ENCODE data around the gene TNPO3. TPM values are rescaled to one million over a fixed set of nuclear protein-coding genes. Genes with fewer than 3 reads are reported as not detected.

The TNPO3 gene
- total RNA-seq, 1 donor from 2014 or later = 56.2 TPM

DNA sequence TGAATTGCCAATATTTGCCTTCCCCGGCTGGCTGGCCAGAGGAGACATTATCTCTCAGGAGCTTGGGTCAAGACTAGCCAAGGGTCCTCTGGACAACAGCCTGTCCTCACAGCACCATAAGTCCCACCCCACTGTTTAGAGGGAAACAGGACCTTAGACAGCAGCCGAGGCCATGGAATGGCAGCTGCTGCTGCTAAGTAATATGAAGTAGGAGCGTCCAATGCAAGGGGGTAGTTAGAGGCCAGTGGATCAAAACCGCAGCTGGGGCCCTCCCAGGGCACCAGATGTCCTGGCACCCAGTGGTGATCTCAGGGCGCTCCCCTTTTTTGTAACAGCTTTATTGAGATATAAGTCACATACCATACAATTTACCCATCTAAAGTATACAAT is 131.5 kb downstream of the TNPO3 start:
- Mint-ChIP-seq H3K27me3 (peaks cover 2% of the 10 kb centered on the region), H3K36me3 (ENCODE audit: low read depth) (no peaks in the 10 kb centered on the region), H3K4me3 (no peak overlapping the region), H3K27ac (no peak overlapping the region), H3K9me3 (no peaks in the 10 kb centered on the region), H3K4me1 (peaks cover 10% of the 10 kb centered on the region)
- DNase-seq (no peak), ATAC-seq (ENCODE audit: low read depth) (no peak)
- POLR2A ChIA-PET = no interaction called here
- intact Hi-C loops (cut with micrococcal nuclease) = no loop called here
- CTCF ChIA-PET = no interaction called here
- TF ChIP-seq, protein P1, sequence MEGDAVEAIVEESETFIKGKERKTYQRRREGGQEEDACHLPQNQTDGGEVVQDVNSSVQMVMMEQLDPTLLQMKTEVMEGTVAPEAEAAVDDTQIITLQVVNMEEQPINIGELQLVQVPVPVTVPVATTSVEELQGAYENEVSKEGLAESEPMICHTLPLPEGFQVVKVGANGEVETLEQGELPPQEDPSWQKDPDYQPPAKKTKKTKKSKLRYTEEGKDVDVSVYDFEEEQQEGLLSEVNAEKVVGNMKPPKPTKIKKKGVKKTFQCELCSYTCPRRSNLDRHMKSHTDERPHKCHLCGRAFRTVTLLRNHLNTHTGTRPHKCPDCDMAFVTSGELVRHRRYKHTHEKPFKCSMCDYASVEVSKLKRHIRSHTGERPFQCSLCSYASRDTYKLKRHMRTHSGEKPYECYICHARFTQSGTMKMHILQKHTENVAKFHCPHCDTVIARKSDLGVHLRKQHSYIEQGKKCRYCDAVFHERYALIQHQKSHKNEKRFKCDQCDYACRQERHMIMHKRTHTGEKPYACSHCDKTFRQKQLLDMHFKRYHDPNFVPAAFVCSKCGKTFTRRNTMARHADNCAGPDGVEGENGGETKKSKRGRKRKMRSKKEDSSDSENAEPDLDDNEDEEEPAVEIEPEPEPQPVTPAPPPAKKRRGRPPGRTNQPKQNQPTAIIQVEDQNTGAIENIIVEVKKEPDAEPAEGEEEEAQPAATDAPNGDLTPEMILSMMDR (IDR thresholded peaks at IDR 0.05) = no peak

- TF ChIP-seq, protein P1 (IDR thresholded peaks at IDR 0.05) = no peak
- H3K27ac Mint-ChIP-seq = no peak overlapping the region
- peaks cover 10% of the 10 kb centered on the region for H3K4me1 Mint-ChIP-seq
- POLR2A ChIA-PET = interaction anchor here (0.6 kb wide), 1 partner anchor 15 kb away, joined by 3 read pairs; the partner anchor contains the start of gene IRF5
- ATAC-seq (ENCODE audit: low read depth) = no peak
- CTCF ChIA-PET = no interaction called here
- no peaks in the 10 kb centered on the region for H3K36me3 Mint-ChIP-seq (ENCODE audit: low read depth)
- H3K4me3 Mint-ChIP-seq = no peak overlapping the region
- DNase-seq = no peak
- no peaks in the 10 kb centered on the region for H3K9me3 Mint-ChIP-seq
- H3K27me3 Mint-ChIP-seq = peaks cover 2% of the 10 kb centered on the region
- intact Hi-C loops (cut with micrococcal nuclease) = no loop called here
Observed at GRCh38 chr7:128922496-128923410, 132.2 kb downstream of the TNPO3 start.

GRCh38 chr7:128921866-128922440 is 133.0 kb downstream of the TNPO3 start:
- H3K4me1 Mint-ChIP-seq = peaks cover 10% of the 10 kb centered on the region
- ATAC-seq (ENCODE audit: low read depth) (no peak), DNase-seq (no peak)
- H3K27ac Mint-ChIP-seq = no peak overlapping the region
- no peaks in the 10 kb centered on the region for H3K36me3 Mint-ChIP-seq (ENCODE audit: low read depth)
- POLR2A ChIA-PET = interaction anchor here (0.6 kb wide), 1 partner anchor 16 kb away, joined by 3 read pairs; the partner anchor contains the start of gene IRF5
- CTCF ChIA-PET = no interaction called here
- H3K27me3 Mint-ChIP-seq = peaks cover 2% of the 10 kb centered on the region
- no peaks in the 10 kb centered on the region for H3K9me3 Mint-ChIP-seq
- TF ChIP-seq, protein P1 (IDR thresholded peaks at IDR 0.05) = no peak
- H3K4me3 Mint-ChIP-seq = no peak overlapping the region
- intact Hi-C loops (cut with micrococcal nuclease) = no loop called here

- CTCF ChIA-PET = interaction anchor here (0.7 kb wide), 1 partner anchor 249 kb away, joined by 3 read pairs; no protein-coding TSS in a partner anchor
Observed at GRCh38 chr7:128920913-128921582, 133.9 kb downstream of the TNPO3 start.

More at GRCh38 chr7:128920913-128921582, 133.9 kb downstream of the TNPO3 start:
- no peaks in the 10 kb centered on the region for H3K9me3 Mint-ChIP-seq
- H3K27me3 Mint-ChIP-seq = peaks cover 2% of the 10 kb centered on the region
- DNase-seq (no peak), ATAC-seq (ENCODE audit: low read depth) (no peak)
- no peak overlapping the region for H3K27ac Mint-ChIP-seq
- POLR2A ChIA-PET = no interaction called here
- no peaks in the 10 kb centered on the region for H3K36me3 Mint-ChIP-seq (ENCODE audit: low read depth)
- TF ChIP-seq, protein P1 (IDR thresholded peaks at IDR 0.05) = no peak
- intact Hi-C loops (cut with micrococcal nuclease) = no loop called here
- peaks cover 7% of the 10 kb centered on the region for H3K4me1 Mint-ChIP-seq
- no peak overlapping the region for H3K4me3 Mint-ChIP-seq

Measured in activated B cell treated with CpG ODN at 0.5 μM for 24 hours (primary cell).